ENCODE data around the gene ANKRD6.

ANKRD6 gene

GRCh38 chr6:89414215-89414614 is 18.7 kb upstream of the ANKRD6 start:
- DNase-seq, result no peak

DNA sequence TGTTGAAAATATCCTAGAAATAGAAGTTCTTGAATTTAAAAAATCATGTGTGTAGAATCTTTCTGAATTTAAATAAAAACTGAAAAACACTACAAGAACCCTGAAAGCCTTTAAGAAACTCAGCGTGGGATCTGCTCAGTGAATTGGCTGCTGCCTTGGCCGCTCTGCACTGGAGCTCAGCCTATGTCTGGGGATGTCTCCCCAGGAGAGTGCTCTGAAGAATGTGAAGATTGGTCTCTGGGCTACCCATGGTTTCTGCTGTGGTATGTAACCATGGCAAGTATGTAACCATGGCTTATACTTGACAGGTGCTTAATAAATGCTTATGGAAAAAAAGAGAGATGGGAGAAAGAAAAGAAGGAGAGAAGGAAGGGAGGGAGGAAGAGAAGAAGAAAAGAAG is 17.8 kb upstream of the ANKRD6 start:
- DNase-seq, result no peak

- DNase-seq, result no peak
Observed at GRCh38 chr6:89416796-89417195, 16.2 kb upstream of the ANKRD6 start.

DNA sequence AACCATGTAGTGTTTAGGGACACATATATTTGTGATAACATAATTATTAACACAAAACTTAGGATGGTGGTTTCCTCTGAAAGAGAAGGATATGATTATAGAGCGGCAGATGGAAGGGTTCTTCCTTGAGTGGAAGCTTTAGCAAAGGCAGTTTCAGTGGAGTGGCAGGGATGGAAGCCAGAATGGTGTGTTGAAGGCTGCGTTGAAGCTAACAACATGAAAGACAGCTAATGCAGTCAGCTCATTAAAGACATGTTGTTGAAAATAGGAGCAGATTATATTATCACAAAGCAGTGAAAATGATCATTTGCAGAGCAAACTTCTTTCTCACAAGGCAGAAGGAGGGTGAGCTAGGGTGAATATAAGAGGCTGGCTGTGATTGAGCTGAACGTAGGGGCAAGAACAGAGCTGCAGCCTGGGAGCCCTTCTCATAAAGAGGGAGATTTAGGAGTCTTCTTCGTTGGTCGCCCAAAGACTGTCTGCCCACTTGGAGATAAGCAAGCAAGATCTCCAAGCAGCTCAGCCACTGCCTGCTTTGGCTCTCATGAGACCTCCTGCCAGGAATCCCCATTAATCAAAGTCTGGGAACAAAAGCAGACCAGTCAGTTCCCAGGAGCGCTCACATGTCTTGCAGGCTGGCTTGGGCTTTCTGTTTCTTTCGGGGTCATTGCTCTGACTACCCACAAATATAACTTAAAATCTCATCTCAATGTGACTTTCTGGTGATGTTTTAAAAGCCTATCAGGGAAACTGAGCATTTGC is 2.6 kb upstream of the ANKRD6 start:
- DNase-seq, result no peak

DNA sequence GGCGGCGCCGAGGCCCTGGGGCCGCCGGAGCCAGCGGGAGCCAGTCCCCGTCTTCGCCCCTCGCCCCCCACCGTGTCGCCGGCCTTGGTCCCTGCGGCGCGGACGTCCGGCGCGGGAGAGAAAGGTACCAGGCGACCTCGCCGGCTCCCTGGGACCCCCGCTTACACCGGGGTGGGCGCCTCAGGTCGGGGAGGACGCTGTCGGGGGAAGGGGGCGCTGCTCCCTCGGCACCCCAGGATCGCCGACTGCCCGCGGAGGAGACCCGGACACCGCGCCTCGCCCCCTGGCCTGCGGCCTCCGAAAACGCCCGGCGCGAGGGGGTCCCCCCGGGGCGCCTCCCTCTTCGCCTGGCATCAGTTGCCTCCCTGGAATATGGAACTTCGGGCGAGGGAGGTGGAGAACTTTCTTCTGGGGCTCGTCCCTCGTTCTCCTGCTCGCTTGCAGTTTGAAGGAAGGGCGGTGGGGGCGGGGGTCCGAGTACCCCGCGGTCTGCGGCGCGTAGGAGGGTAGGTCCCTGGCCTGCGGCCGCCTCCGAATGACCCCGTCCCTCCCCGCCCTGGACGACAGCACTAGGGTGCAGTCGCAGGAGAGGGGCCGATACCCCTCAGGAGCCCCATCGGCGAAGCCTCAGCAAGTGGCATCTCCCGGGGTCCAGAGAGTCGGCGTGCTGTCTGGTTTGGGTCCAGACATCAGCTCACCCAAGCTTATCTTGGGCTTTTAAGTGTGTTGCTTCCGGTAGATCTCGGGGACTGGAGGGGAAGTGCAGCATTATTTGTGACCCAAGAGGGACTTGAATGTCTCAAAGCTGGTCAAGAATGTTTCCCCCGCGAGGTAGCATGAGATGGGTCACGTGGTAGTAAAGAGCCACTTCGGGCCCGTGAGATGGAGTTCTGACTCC is 549 bp downstream of the ANKRD6 start:
- no peak for DNase-seq

- no peak for DNase-seq
Observed at GRCh38 chr6:89434150-89434499, 1.2 kb downstream of the ANKRD6 start.

DNA sequence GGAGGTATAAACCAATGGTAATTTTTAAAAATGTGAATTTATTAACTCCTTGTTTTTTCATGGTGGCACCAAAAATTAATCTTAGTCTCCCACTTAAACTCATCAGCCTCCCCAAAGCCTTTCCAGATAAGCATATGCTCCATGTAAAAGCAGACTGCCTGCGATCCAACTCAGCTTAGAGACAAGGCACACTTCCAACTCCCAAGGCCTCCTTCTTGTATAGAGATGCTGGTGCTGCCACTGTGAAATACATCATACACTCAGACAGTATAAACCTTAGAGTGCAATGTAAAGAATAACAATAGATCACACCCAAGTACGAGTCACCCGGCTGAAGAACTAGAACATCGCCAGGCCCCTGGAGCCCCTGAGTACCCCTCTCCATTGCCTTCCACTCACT is 2.0 kb downstream of the ANKRD6 start:
- no peak for DNase-seq

DNA sequence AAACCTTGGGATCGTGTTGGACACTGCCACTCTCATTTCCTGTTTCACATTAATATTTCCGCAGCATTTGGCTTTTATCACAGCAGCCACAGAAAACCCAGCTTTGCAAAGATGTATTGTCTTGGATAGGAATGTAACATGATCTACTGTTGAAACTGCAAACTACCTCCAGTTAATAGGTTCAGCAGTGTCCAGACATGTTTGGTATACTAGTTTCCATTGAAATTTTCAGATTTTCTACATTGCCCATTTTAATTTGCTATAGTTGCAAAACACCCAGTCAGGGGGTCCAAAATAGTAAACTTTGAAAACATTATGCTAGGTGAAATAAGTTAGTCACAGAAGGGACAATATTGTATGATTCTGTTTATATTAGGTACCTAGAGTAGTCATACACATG is 3.3 kb downstream of the ANKRD6 start:
- no peak for DNase-seq

DNA sequence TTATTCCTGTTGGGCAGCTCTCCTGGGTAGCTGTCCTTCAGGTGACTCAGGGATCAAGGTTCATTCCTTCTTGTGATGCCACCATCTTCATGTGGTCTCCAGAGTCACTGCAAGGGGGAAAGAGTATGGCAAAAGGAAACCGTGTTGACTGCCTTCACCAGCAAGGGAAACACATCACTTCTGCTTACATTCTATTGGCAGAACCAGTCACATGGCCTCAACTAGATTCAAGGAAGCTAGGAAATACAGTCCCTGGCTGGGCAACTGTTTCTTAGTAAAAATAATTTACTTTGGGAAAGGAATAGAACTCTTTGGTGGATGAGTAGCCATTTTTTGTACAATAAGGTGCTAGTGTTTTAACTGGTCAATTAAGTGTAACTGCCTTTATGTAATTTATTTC is 5.3 kb downstream of the ANKRD6 start:
- DNase-seq, result no peak

- no peak for DNase-seq
Observed at GRCh38 chr6:89439014-89439413, 6.1 kb downstream of the ANKRD6 start.

- DNase-seq, result no peak
Observed at GRCh38 chr6:89440200-89440599, 7.2 kb downstream of the ANKRD6 start.

GRCh38 chr6:89443658-89444057 is 10.7 kb downstream of the ANKRD6 start:
- no peak for DNase-seq

DNA sequence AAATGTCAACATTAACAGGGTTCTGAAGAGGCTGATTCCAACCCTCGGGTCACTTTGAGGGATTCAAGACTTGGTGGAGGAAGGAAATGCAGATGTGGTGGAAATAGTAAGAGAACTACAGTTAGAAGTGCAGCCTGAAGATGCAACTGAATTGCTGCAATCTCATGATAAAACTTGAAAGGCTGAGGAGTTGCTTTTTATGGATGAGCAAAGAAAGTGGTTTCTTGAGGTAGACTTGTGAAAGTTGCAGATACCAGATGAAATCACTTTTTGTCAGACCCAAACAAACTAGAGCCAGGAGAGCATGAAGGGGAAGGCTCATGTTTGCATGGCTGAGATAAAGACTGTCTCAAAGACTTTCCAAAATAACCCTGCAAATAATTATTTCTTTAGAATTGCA is 16.2 kb downstream of the ANKRD6 start:
- DNase-seq, result no peak

DNA sequence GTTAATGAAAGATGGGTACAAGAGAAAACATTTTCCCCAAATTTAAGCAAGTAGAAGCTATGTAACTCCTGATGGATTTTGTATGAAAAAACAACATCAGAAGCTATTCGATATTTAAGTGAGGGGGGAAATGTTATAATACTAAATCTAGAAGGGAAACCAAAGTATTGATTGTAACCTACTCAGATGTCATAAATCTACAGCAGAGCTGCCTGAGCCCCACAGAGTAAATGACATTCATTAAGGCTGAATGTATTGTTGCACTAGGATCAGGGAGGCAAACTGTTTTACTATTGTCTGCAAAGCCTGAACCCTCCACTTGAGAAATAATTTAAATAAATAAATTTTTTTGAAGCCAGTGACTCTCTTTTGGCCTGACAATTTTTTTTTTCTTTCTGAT is 19.3 kb downstream of the ANKRD6 start:
- no peak for DNase-seq

DNA sequence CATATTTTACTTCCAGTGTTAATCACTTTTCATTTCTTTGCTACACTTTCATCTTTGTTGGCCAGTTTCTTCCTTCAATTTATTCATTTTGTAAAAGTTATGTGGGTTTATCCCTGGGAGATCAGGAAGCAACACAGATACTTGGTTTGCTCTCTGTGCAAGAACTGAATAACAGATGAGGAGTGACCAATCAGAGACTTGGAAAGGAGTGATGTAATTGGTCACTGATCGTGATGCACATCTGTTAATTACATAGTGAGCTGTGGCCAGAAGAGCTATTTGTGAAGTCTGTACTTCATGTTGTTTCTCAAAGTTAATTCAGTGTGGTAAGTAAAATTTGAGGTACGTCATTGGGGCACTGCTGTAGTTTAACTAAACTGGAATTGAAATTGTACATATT is 21.3 kb downstream of the ANKRD6 start:
- no peak for DNase-seq

- DNase-seq, result no peak
Observed at GRCh38 chr6:89458704-89459103, 25.8 kb downstream of the ANKRD6 start.

GRCh38 chr6:89459501-89459900 is 26.5 kb downstream of the ANKRD6 start:
- no peak for DNase-seq

- DNase-seq, result no peak
Observed at GRCh38 chr6:89460713-89461112, 27.8 kb downstream of the ANKRD6 start.

DNA sequence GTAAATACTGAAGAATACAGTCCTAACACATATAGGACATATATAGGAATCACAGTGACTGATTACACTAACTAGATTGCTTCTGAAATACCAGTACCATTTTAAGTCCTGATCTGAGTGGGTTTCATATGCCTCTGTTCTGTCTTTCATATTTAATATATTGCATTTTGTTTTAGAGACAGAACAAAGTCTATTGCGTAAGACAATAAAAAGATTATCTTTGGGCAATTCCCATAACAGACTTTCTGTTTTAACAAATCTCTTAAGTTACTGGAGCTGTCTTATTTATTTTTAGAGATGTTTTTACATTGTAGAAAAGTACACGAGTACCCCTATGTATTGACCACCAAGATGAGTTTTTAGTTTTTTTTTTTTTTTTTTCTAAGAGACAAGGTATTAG is 29.6 kb downstream of the ANKRD6 start:
- no peak for DNase-seq

DNA sequence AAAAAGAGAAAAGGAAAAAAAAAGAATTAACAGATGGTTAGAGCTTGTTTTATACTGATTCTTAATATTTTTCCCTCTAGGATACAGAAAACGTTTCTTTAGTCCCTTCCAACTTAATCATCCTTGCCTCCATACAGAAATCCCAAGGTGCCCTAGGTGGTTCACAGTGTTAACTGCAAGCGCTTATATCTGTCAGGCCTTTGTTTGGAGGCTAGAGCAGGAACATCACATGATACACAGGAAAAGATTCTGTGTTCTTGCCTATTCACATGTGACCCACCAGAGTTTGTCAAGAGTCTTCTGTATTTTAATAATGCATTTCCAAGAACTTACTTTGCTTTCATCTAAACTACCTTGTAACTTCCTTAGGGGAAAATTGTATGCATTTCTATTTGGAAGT is 31.3 kb downstream of the ANKRD6 start:
- no peak for DNase-seq

- no peak for DNase-seq
Observed at GRCh38 chr6:89467437-89467836, 34.5 kb downstream of the ANKRD6 start.

- no peak for DNase-seq
Observed at GRCh38 chr6:89468998-89469397, 36.0 kb downstream of the ANKRD6 start.

- DNase-seq, result no peak
Observed at GRCh38 chr6:89471287-89471867, 38.4 kb downstream of the ANKRD6 start.

GRCh38 chr6:89475101-89475500 is 42.1 kb downstream of the ANKRD6 start:
- no peak for DNase-seq

All from fibroblast of skin of right quadriceps (primary cell).